GM12891 (cell line): ENCODE results near the gene FBXL13.
"Not testable (repeated sequence)": the region's sequence is repeated elsewhere in the genome, so short reads cannot be mapped to it uniquely, and the experiment has no call there.

Experiments used
- DNase-seq: peaks from one replicate; pipeline ENCODE4 v3.0.0; 2011; ENCODE audit warnings: low spot score; ENCODE audit not compliant: insufficient read length
- FAIRE-seq: peaks from 2 replicates; lab custom pipeline; 2011; peaks lifted over from hg19 to GRCh38; lab: Jason Lieb, UNC
- PAX5 ChIP-seq: IDR thresholded peaks from 2 replicates; pipeline ENCODE4 v1.6.1; 2011; ENCODE audit warnings: low read length, moderate library complexity, mild to moderate bottlenecking; ENCODE audit not compliant: insufficient read depth, severe bottlenecking
- POLR2A ChIP-seq: IDR thresholded peaks from 2 replicates; pipeline ENCODE4 v1.6.1; 2011; ENCODE audit warnings: low read depth, low read length, control low read depth
- POLR2AphosphoS5 ChIP-seq: IDR thresholded peaks from 2 replicates; pipeline ENCODE4 v1.6.1; 2011; ENCODE audit warnings: low read depth, low read length, control low read depth
- POU2F2 ChIP-seq: IDR thresholded peaks from 2 replicates; pipeline ENCODE4 v1.6.1; 2011; ENCODE audit warnings: low read depth, mild to moderate bottlenecking, control low read depth, low read length, moderate library complexity
- SPI1 ChIP-seq: IDR thresholded peaks from 2 replicates; pipeline ENCODE4 v1.6.1; 2011; ENCODE audit warnings: low read depth, low read length, control low read depth
- TAF1 ChIP-seq: IDR thresholded peaks from 2 replicates; pipeline ENCODE4 v1.6.1; 2011; ENCODE audit warnings: low read depth, low read length, control low read depth

Gene FBXL13

GRCh38 chr7:102974366-102975236 is 100.0 kb downstream of the FBXL13 start:
- TF ChIP-seq POU2F2 (no peak), POLR2A (no peak), PAX5 (no peak), TAF1 (no peak), POLR2AphosphoS5 (no peak), SPI1 (no peak)
- FAIRE-seq: no peak
- DNase-seq: no peak

DNA sequence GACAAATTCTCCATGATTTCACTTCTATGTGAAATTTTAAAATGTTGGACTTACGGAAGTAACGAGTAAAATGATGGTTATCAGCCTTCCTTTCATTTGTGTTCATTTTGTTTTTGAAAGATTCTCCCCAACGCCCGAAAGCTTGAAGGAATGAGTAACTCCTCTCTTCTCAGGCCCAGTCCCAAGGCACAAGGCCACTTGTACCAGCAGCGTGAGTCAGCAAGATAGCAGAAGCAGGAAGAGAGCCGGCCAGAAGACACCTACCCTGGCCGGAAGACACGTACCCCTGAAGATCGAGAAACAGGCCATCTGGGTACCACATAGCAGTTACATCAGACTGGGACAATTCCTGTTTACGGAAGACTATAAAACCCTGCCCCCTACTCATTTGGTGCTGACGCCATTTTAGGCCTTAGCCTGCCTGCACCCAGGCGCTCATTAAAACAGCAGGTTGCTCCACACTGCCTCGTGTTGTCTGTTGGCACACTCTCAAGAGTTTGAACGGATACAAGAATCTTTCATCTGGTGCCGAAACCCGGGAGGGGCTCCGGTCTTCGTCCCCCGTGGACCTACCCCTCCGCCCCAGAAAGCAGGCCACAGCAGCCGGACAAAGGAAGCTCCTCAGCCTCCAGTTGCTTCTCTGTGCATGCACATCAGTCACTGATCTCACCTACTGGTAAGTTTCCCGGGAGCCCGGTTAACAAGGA is 101.3 kb downstream of the FBXL13 start:
- no peak for DNase-seq

DNA sequence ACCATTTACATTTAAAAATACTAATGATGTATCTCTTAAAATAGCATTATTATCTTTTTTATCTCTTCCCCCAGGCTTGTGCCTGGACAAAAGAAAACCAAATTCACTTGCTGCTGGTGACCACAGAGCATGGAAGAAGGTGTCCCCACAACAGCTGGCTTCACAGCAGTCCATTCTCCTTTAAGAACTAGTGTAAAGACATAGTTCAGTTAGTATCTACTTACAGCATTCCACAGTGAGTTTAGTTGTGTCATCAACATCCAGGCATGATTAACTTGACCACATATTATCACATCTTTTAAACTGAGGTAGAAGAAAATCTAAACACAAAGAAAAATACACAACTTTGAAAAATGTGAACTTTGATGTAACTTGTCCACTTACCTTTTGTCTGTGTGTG is 106.8 kb downstream of the FBXL13 start:
- TF ChIP-seq SPI1 (no peak), TAF1 (no peak), POU2F2 (no peak), PAX5 (no peak), POLR2AphosphoS5 (no peak), POLR2A (no peak)
- no peak for DNase-seq
- FAIRE-seq: no peak

More for the DNA sequence above, 101.3 kb downstream of the FBXL13 start:
- FAIRE-seq: no peak
- no peak for TF ChIP-seq POU2F2
- no peak for TF ChIP-seq SPI1
- TF ChIP-seq POLR2A: no peak
- no peak for TF ChIP-seq TAF1
- TF ChIP-seq POLR2AphosphoS5: no peak
- no peak for TF ChIP-seq PAX5

DNA sequence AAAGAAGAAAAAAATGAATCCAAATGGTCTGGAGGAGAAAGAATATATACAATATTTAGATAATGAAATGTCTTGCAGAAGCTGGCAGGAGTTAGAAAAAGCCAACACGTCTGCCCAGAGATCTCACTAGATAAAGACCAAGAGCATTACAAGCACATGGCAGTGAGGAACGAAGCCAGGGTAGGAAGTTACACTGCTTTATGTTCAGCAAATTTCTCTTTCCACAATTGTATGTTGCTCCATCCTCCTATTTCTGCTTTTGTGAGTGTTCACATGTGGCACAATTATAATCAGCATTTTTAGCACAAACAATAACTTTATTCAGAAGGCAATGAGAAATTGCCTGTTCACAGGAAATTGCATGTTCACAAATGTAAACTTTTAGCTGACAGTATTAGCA is 108.1 kb downstream of the FBXL13 start:
- DNase-seq (no peak), FAIRE-seq (no peak)
- TF ChIP-seq PAX5: no peak
- no peak for TF ChIP-seq TAF1
- no peak for TF ChIP-seq POU2F2
- TF ChIP-seq POLR2AphosphoS5: no peak
- no peak for TF ChIP-seq SPI1

DNA sequence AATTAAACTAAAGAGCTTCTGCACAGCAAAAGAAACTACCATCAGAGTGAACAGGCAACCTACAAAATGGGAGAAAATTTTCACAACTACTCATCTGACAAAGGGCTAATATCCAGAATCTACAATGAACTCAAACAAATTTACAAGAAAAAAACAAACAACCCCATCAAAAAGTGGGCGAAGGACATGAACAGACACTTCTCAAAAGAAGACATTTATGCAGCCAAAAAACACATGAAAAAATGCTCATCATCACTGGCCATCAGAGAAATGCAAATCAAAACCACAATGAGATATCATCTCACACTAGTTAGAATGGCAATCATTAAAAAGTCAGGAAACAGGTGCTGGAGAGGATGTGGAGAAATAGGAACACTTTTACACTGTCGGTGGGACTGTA is 112.6 kb downstream of the FBXL13 start:
- DNase-seq, FAIRE-seq: not testable (repeated sequence)

- DNase-seq, FAIRE-seq: not testable (repeated sequence)
Observed at GRCh38 chr7:102958004-102958403, 116.6 kb downstream of the FBXL13 start.

DNA sequence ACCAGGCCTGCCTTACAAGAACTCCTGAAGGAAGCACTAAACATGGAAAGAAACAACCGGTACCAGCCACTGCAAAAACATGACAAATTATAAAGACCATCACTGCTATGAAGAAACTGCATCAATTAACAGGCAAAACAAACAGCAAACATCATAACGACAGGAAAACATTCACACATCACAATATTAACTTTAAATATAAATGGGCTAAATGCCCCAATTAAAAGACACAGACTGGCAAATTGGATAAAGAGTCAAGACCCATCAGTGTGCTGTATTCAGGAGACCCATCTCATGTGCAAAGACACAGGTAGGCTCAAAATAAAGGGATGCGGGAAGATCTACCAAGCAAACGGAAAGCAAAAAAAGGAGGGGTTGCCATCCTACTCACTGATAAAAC is 120.2 kb downstream of the FBXL13 start:
- DNase-seq, FAIRE-seq: not testable (repeated sequence)

DNA sequence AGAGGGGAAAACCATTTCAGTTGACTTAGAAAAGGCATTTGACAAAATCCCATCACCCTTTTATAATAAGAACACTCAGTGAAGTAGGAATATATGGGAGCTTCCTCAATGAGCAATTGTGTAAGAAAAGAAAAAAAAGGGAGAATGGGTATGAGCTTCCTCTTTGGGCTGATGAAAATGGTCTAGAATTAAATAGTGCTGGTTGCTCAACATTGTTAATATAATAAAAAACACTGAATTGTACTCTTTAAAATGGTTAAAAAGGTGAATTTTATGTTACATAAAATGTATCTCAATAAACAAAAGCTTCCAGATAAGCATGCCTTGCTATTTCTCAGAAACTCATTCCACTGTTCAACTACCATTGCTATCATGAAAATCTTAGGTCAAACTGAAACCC is 121.2 kb downstream of the FBXL13 start:
- FAIRE-seq (no peak), DNase-seq (no peak)
- TF ChIP-seq SPI1 (no peak), PAX5 (no peak), POLR2A (no peak), POLR2AphosphoS5 (no peak), POU2F2 (no peak), TAF1 (no peak)

DNA sequence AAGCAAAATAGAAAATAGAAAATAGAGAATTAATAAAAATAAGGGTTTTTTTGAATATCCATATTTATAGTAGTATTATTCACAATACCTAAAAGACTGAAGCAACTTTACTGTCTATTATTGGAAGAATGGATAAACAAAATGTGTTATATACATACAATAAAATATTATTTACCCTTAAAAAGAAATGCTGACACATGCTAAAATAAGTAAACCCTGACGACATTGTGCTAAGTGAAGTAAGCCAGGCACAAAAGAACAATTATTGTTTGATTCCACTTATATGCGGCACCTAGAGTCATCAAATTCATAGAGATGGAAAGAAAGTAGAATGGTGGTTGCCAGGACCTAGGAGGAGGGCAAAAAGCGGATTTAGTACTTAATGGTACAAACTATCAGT is 122.8 kb downstream of the FBXL13 start:
- DNase-seq: no peak
- FAIRE-seq: no peak
- no peak for TF ChIP-seq PAX5
- no peak for TF ChIP-seq POLR2A
- TF ChIP-seq TAF1: no peak
- TF ChIP-seq POLR2AphosphoS5: no peak
- no peak for TF ChIP-seq SPI1
- no peak for TF ChIP-seq POU2F2

DNA sequence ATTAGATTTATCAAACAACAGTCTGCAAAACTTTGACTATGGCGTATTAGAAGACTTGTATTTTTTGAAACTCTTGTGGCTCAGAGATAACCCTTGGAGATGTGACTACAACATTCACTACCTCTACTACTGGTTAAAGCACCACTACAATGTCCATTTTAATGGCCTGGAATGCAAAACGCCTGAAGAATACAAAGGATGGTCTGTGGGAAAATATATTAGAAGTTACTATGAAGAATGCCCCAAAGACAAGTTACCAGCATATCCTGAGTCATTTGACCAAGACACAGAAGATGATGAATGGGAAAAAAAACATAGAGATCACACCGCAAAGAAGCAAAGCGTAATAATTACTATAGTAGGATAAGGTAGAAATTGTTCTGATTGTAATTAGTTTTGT is 130.4 kb downstream of the FBXL13 start:
- DNase-seq: no peak
- TF ChIP-seq PAX5 (no peak), POLR2A (no peak), POLR2AphosphoS5 (no peak), SPI1 (no peak), TAF1 (no peak), POU2F2 (no peak)
- no peak for FAIRE-seq
